T-cell (primary cell): ENCODE data around the gene S100A10. TPM values are rescaled to one million over a fixed set of nuclear protein-coding genes. Genes with fewer than 3 reads are reported as not detected.
A peak's percentile ranks its signal among the peaks of the same experiment; 100 is the strongest.

Experiments used
- ATAC-seq, 4 experiments: fragments of 200-7000 bp in 3 of 4; fragments of 150-1000 bp in 1 of 4; cut with Tn5 transposase; replicated peaks in 1 of 4; 1 replicate in 3 of 4; 2 replicates in 1 of 4; pipeline ENCODE4 v1.10.0; 2021; ENCODE audit warnings: moderate library complexity in 3 of 4, mild to moderate bottlenecking in 2 of 4, moderate number of reproducible peaks in 1 of 4
- CTCF ChIA-PET, 2 donors: fragments of 300-600 bp; sonication (Branson Sonifier 250); formaldehyde crosslinking; loops; one replicate each; lab custom pipeline; 2022; ENCODE audit warnings: antibody characterized with exemption in 2 of 2; lab: Charles Lee
- POLR2A ChIA-PET, 2 donors: fragments of 300-600 bp; sonication (Branson Sonifier 250); formaldehyde crosslinking; loops; one replicate each; lab custom pipeline; 2022; ENCODE audit warnings: antibody characterized with exemption in 2 of 2; lab: Charles Lee
- DNase-seq, 35 experiments: peaks; one replicate each; pipeline versions ENCODE4 v3.0.0 to v3.0.0-alpha.2; 2013 to 2023
- H3K27ac ChIP-seq: one replicate; pipeline ENCODE4 v1.5.1; 2013; ENCODE audit warnings: low read length
- H3K27me3 ChIP-seq, 2 experiments: replicated peaks in 1 of 2; 1 replicate in 1 of 2; 2 replicates in 1 of 2; pipeline versions ENCODE4 v1.6.1 to v1.7.0; 2013; ENCODE audit warnings: low read length in 1 of 2, mixed read lengths in 1 of 2; ENCODE audit not compliant: control insufficient read depth in 2 of 2, insufficient read depth in 2 of 2; ENCODE audit errors: extremely low read depth in 1 of 2
- H3K36me3 ChIP-seq, 2 donors: 1 replicate in 1 of 2; 2 replicates in 1 of 2; pipeline versions ENCODE4 v1.6.1 to v1.7.0; 2013; ENCODE audit warnings: low read length in 1 of 2; ENCODE audit not compliant: control insufficient read depth in 2 of 2, insufficient read depth in 1 of 2; ENCODE audit errors: extremely low read depth in 1 of 2
- H3K4me1 ChIP-seq, 2 experiments: 1 replicate in 1 of 2; 2 replicates in 1 of 2; pipeline versions ENCODE4 v1.6.1 to v1.7.0; 2013; ENCODE audit warnings: low read length in 2 of 2, mixed read lengths in 1 of 2; ENCODE audit not compliant: insufficient read depth in 2 of 2, control insufficient read depth in 1 of 2; ENCODE audit errors: extremely low read depth in 1 of 2
- H3K4me3 ChIP-seq, 2 donors: 1 replicate in 1 of 2; 2 replicates in 1 of 2; pipeline versions ENCODE4 v1.5.1 to v1.7.0; 2013; ENCODE audit warnings: mild to moderate bottlenecking in 2 of 2, low read length in 1 of 2, moderate library complexity in 1 of 2; ENCODE audit not compliant: control insufficient read depth in 1 of 2; ENCODE audit errors: extremely low read depth in 1 of 2
- H3K9me3 ChIP-seq: 2 replicates; pipeline ENCODE4 v1.7.0; 2013
- H3K27ac Mint-ChIP-seq, 2 donors: one replicate each; pipeline ENCODE4 v1.8.0; 2020 to 2021; ENCODE audit warnings: mild to moderate bottlenecking in 2 of 2, mixed read lengths in 2 of 2
- H3K27me3 Mint-ChIP-seq, 2 donors: one replicate each; pipeline ENCODE4 v1.8.0; 2021 to 2022; ENCODE audit warnings: mixed read lengths in 2 of 2
- H3K36me3 Mint-ChIP-seq: one replicate; pipeline ENCODE4 v1.8.0; 2021; ENCODE audit warnings: mixed read lengths
- H3K4me1 Mint-ChIP-seq, 3 donors: one replicate each; pipeline ENCODE4 v1.8.0; 2020 to 2022; ENCODE audit warnings: mixed read lengths in 3 of 3, mild to moderate bottlenecking in 1 of 3
- H3K4me3 Mint-ChIP-seq, 3 donors: one replicate each; pipeline ENCODE4 v1.8.0; 2020 to 2022; ENCODE audit warnings: mild to moderate bottlenecking in 3 of 3, mixed read lengths in 3 of 3, moderate library complexity in 3 of 3
- H3K9me3 Mint-ChIP-seq, 3 donors: one replicate each; pipeline ENCODE4 v1.8.0; 2020 to 2022; ENCODE audit warnings: mixed read lengths in 3 of 3
- WGBS: methylation state at CpG from one replicate; pipeline ENCODE4 v1.1.5; 2013; ENCODE audit warnings: missing lambda C conversion rate; ENCODE audit not compliant: insufficient coverage; 5-methylcytosine and 5-hydroxymethylcytosine counted together
- total RNA-seq, 35 experiments: library from RNA in 6 of 35; stranded (reverse) in 6 of 35; fragments of 120-200 nt in 1 of 35; gene quantifications; one replicate each; pipeline versions ENCODE4 v1.2.1 to v1.2.4 and lab custom pipeline; 2013 to 2026

Gene S100A10
- total RNA-seq, 5 donors from 2014 or later (not counting 1 experiment from before 2014, with no cell fraction given) = 157 to 277 (median 264) TPM

DNA sequence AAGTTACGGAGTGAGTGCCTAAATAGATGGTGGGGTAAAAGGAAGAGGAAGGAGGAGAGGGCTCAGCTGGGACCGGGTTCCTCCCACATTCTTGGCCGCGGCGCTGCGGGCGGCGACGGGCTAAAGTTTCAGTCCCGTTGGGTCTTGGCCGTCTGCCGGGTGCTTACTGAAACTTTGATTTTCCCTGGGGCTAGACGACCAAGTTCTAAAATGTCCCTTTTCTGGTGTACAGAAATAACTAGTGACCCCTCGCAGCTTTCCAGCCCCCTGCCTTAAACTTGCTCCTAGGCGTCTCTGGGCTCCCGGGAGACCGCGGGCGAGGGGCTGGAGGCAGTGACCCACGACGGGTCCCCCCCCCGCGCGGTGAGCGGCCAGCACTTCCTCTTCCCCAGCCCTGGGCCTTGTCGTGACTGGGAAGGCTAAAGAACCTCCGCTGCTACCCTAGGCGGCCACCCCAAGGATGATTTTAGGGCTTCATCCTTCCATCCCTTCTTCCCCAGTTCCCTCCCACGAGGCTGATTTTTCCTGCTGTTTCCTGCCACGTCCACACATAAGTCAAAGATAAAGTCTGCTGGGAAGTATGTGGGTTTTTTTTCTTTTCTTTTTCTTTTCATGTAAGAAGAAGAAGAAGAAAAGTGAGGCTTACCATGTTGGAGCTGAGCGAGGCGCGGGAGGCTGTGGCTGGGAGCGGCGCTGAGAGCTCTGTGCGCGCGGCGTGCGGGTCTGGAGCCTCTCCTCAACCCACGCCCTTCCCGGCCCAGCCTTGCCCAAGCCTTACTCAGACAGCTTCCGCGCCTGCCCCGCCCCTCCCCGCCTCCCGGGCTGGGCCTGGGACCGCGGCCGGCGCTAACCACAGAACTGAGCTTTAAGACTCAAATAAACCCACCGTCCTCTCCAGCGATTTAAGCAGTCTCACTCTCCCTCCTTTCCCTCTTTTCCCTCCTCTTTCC, 42.9 kb upstream of the S100A10 start, which contains the start of gene S100A11:
TSS of gene S100A11 (minus strand) at position 738 of the 950 bp plus-strand sequence. CDS start at position 649, 89 bp downstream.
- peaks cover 0 to 26% of the 10 kb centered on the region in 2 donors for H3K36me3 ChIP-seq
- Mint-ChIP-seq H3K36me3 (peaks cover 35% of the 10 kb centered on the region), H3K4me1 (peaks cover 45 to 51% (median 49%) of the 10 kb centered on the region in 3 donors), H3K4me3 (peak within 1 kb of the TSS; percentile 97 to 99 (median 97)), H3K27me3 (no peaks in the 10 kb centered on the region), H3K27ac (peak within 1 kb of the TSS; percentile 98 to 99), H3K9me3 (no peaks in the 10 kb centered on the region)
- ATAC-seq (peak; percentile 38 to 66 (median 58)), DNase-seq (peak in 31 of 35 experiments; percentile 17 to 83 (median 40))
- H3K9me3 ChIP-seq = no peaks in the 10 kb centered on the region
- H3K27me3 ChIP-seq = no peaks in the 10 kb centered on the region
- peak within 1 kb of the TSS; percentile 89 to 90 for H3K4me3 ChIP-seq
- 0% methylated on average over 41 of the region's 53 CpGs for WGBS
- peak within 1 kb of the TSS; percentile 82 for H3K27ac ChIP-seq
- POLR2A ChIA-PET = interaction anchor here (0.6 to 1.2 kb wide), 4 partner anchors 12 to 91 kb away, joined by 3 to 6 read pairs (median 4); no protein-coding TSS in a partner anchor
- H3K4me1 ChIP-seq = peaks cover 15 to 45% of the 10 kb centered on the region in 2 experiments
- CTCF ChIA-PET = interaction anchor here (0.6 to 3.8 kb wide), 7 partner anchors 12 to 423 kb away, joined by 3 to 21 read pairs (median 3); no protein-coding TSS in a partner anchor

DNA sequence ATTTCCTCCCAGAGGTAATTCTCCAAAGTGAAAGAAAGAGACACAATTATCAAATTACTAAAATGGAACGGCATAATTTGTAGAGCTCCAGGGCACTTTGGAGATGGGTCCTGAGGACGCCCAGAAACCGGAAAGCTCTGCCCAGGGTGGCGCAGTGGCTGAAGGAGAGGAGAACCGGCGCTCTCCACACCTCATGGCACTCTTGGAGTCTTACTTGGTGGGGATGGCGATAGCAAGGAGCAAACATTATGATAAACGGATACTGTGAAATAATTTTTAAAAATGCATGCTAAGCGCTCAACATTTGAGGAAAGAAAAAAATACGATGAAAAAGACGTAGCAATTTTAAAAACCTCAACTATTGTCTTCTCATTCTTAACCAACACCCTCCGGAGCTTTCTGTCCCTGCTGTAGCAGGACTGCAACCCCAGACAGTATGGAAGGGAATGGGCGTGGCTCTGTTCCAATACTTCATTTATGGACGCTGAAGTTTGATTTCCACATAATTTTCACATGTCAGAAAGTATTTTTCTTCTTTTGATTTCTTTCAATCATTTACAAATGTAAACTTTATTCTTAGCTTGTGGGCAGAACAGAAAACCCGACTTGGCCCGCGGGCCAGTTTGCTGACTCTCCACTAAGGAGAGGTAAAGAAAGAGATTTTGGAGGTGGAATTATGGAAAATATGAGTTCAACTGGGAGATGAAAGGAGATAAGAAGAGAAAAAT, 42.0 kb upstream of the S100A10 start:
- Histone ChIP-seq H3K9me3 (no peaks in the 10 kb centered on the region), H3K4me3 (peak overlapping the region; percentile 89 to 90), H3K27ac (peak overlapping the region; percentile 82), H3K4me1 (peaks cover 15 to 45% of the 10 kb centered on the region in 2 experiments), H3K36me3 (peaks cover 0 to 34% of the 10 kb centered on the region in 2 donors), H3K27me3 (no peaks in the 10 kb centered on the region)
- Mint-ChIP-seq H3K27me3 (no peaks in the 10 kb centered on the region), H3K4me1 (peaks cover 48 to 54% (median 50%) of the 10 kb centered on the region in 3 donors), H3K4me3 (peak overlapping the region; percentile 97 to 99 (median 97)), H3K36me3 (peaks cover 39% of the 10 kb centered on the region), H3K9me3 (no peaks in the 10 kb centered on the region), H3K27ac (peak overlapping the region; percentile 98 to 99)
- ATAC-seq (peak in 3 of 4 experiments; percentile 9 to 19 (median 16)), DNase-seq (peak in 5 of 35 experiments; percentile 19 to 43 (median 23))
- CTCF ChIA-PET = interaction anchor here (0.6 to 3.8 kb wide), 5 partner anchors 9 to 423 kb away, joined by 3 to 21 read pairs (median 9); no protein-coding TSS in a partner anchor
- 6% methylated on average over 5 of the region's 17 CpGs for WGBS
- POLR2A ChIA-PET = interaction anchor here (0.6 to 0.7 kb wide), 2 partner anchors 86 to 99 kb away, joined by 3 to 4 read pairs; no protein-coding TSS in a partner anchor

DNA sequence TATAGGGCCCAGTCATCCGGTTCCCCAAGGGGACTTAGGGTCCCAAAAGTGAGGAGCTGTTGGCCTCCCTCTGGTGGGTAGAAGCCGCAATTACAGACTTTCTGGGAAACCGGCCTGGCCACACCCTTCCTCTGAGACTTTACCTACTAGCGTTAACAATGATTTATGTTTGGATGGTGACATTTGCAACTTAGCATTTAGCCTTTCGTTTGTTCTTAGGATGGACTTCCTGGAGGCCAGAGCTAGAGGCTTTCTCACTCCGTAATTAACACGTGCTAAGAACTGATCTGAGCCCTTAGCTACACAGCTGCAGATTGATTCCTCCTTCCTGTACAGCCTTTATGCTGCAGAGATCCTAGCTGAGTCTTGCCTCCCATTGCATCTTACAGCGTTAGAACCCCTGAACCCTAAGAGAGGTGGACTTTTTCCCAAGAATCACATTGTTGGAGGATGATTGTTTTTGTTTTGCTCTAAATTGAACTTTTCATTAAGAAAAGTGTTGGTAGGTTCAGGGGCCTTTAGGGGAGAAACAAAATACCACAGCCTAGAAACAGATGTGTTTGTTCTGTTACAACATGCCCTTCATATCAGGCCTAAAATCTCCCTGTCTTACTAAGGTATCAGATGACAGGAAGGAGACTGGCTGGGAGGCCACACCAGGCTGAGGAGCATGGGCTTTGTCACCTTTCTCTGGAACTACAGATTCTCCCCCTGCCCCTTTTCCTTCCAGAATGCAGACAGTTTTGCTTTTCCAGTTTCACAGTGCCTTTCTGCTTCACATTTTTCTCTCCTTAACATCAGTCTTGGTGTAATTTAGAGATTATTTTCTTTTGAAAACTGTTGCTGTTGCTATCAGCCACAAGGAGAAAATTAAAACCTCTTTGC, 41.2 kb upstream of the S100A10 start:
- no peaks in the 10 kb centered on the region for H3K9me3 Mint-ChIP-seq
- 0% methylated on average over 1 of the region's 8 CpGs for WGBS
- peaks cover 49 to 57% (median 54%) of the 10 kb centered on the region in 3 donors for H3K4me1 Mint-ChIP-seq
- DNase-seq = peak; percentile 21 to 81 (median 44)
- H3K4me3 Mint-ChIP-seq = peak overlapping the region; percentile 97 to 99 (median 97)
- peaks cover 44% of the 10 kb centered on the region for H3K36me3 Mint-ChIP-seq
- H3K27me3 Mint-ChIP-seq = no peaks in the 10 kb centered on the region
- CTCF ChIA-PET = interaction anchor here (0.7 to 3.8 kb wide), 9 partner anchors 10 to 424 kb away, joined by 3 to 21 read pairs (median 3); no protein-coding TSS in a partner anchor
- peaks cover 15 to 45% of the 10 kb centered on the region in 2 experiments for H3K4me1 ChIP-seq
- ATAC-seq = peak; percentile 79 to 91 (median 81)
- H3K36me3 ChIP-seq = peaks cover 0 to 35% of the 10 kb centered on the region in 2 donors
- H3K27ac Mint-ChIP-seq = peak overlapping the region; percentile 98 to 99
- no peaks in the 10 kb centered on the region for H3K27me3 ChIP-seq
- H3K4me3 ChIP-seq = peak overlapping the region; percentile 89 to 90
- POLR2A ChIA-PET = interaction anchor here (0.6 to 1.3 kb wide), 5 partner anchors 13 to 135 kb away, joined by 3 to 5 read pairs (median 3); no protein-coding TSS in a partner anchor
- peak overlapping the region; percentile 82 for H3K27ac ChIP-seq
- H3K9me3 ChIP-seq = no peaks in the 10 kb centered on the region

DNA sequence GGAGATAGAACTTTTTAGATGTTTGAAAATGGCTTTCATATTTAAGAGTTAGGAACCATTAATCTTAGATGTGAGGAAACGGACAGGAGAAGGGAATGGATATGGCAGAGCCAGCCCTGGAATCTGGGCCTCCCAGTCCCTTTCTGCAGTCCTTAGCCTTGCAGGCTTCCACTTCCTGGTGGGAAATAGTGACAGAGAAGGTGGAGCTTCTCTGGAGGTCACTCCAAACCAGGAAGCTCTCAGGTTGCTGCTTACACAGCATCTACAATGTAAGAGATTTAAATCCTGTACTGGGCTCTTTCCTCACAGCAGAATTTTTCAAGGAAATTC, 40.6 kb upstream of the S100A10 start:
- H3K4me3 ChIP-seq = peak overlapping the region; percentile 89 to 90
- no peaks in the 10 kb centered on the region for H3K9me3 ChIP-seq
- CTCF ChIA-PET = interaction anchor here (0.8 to 3.8 kb wide), 9 partner anchors 11 to 1337 kb away, joined by 3 to 21 read pairs (median 4); partner anchors contain the start of gene GOLPH3L (in 1 of the 2)
- peaks cover 47% of the 10 kb centered on the region for H3K36me3 Mint-ChIP-seq
- H3K36me3 ChIP-seq = peaks cover under 1 to 35% of the 10 kb centered on the region in 2 donors
- peak overlapping the region; percentile 97 to 99 (median 97) for H3K4me3 Mint-ChIP-seq
- H3K4me1 Mint-ChIP-seq = peaks cover 49 to 61% (median 57%) of the 10 kb centered on the region in 3 donors
- WGBS = 88% methylated on average over 1 of the region's 1 CpG
- H3K27me3 Mint-ChIP-seq = no peaks in the 10 kb centered on the region
- peak overlapping the region; percentile 82 for H3K27ac ChIP-seq
- no peaks in the 10 kb centered on the region for H3K27me3 ChIP-seq
- ATAC-seq = no peak
- DNase-seq = no peak
- POLR2A ChIA-PET = interaction anchor here in 1 of 2 donors (0.6 to 1.3 kb wide), 3 partner anchors 13 to 135 kb away, joined by 3 to 5 read pairs (median 5); no protein-coding TSS in a partner anchor
- peaks cover 15 to 45% of the 10 kb centered on the region in 2 experiments for H3K4me1 ChIP-seq
- no peaks in the 10 kb centered on the region for H3K9me3 Mint-ChIP-seq
- H3K27ac Mint-ChIP-seq = peak overlapping the region; percentile 98 to 99

DNA sequence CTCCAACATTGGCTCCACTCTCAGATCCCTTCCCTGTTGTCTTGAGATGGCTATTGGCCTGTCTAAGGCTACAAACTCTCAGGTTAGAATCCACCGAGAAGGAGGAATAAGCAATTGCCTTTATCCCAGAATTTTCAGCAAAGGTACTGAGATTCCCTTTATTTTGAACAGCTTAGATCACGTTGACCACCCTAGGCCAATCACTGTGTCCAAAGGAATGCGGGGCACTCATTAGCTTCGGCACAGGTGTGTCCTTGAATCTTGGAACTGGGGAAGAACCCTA, 36.2 kb upstream of the S100A10 start:
- H3K27me3 Mint-ChIP-seq = no peaks in the 10 kb centered on the region
- H3K27ac Mint-ChIP-seq = peak overlapping the region; percentile 41 to 77
- H3K4me3 Mint-ChIP-seq = no peak overlapping the region
- WGBS = 75% methylated on average over 1 of the region's 4 CpGs
- Histone ChIP-seq H3K9me3 (no peaks in the 10 kb centered on the region), H3K27me3 (no peaks in the 10 kb centered on the region), H3K4me1 (peaks cover 13 to 25% of the 10 kb centered on the region in 2 experiments), H3K27ac (no peak overlapping the region), H3K4me3 (no peak overlapping the region), H3K36me3 (peaks cover 4 to 35% of the 10 kb centered on the region in 2 donors)
- H3K36me3 Mint-ChIP-seq = peaks cover 45% of the 10 kb centered on the region
- ChIA-PET POLR2A (no interaction called here), CTCF (interaction anchor here in 1 of 2 donors (0.9 kb wide), 1 partner anchor 428 kb away, joined by 3 read pairs; no protein-coding TSS in a partner anchor)
- DNase-seq = no peak
- H3K9me3 Mint-ChIP-seq = no peaks in the 10 kb centered on the region
- peaks cover 45 to 51% (median 49%) of the 10 kb centered on the region in 3 donors for H3K4me1 Mint-ChIP-seq
- no peak for ATAC-seq
